Gastrocnemius medialis (tissue), 4 donors: ENCODE measurements around the gene SMYD3. TPM values are rescaled to one million over a fixed set of nuclear protein-coding genes. Genes with fewer than 3 reads are reported as not detected.

ENCODE experiments used
- ATAC-seq, 2 donors: fragments of 150-250 bp; one replicate each; pipeline ENCODE4 v1.9.1; 2016
- DNase-seq, 2 donors: peaks; one replicate each; pipeline ENCODE4 v3.0.0-alpha.2; 2019
- H3K27ac ChIP-seq, 4 donors: fragments of 200-600 bp; sonication (generic); 1 replicate in 1 of 4; 2 replicates in 3 of 4; pipeline ENCODE4 v1.5.1; 2016 to 2018; ENCODE audit warnings: mild to moderate bottlenecking in 2 of 4, moderate library complexity in 1 of 4
- H3K27me3 ChIP-seq, 3 donors: fragments of 200-600 bp; sonication (generic) in 2 of 3; 1 replicate in 1 of 3; 2 replicates in 2 of 3; pipeline versions ENCODE4 v1.5.1 to v1.6.0; 2016 to 2019; ENCODE audit warnings: mild to moderate bottlenecking in 1 of 3, moderate library complexity in 1 of 3
- H3K36me3 ChIP-seq, 2 donors: fragments of 200-600 bp; sonication (generic) in 1 of 2; one replicate each; pipeline ENCODE4 v1.5.1; 2017 to 2018
- H3K4me1 ChIP-seq, 2 donors: fragments of 200-600 bp; sonication (generic) in 1 of 2; one replicate each; pipeline ENCODE4 v1.5.1; 2016 to 2017; ENCODE audit warnings: mild to moderate bottlenecking in 2 of 2
- H3K4me3 ChIP-seq, 4 donors: fragments of 200-600 bp; sonication (generic) in 3 of 4; 1 replicate in 1 of 4; 2 replicates in 3 of 4; pipeline ENCODE4 v1.5.1; 2016 to 2019; ENCODE audit warnings: mild to moderate bottlenecking in 2 of 4
- H3K9me3 ChIP-seq, 3 donors: fragments of 200-600 bp; sonication (generic) in 2 of 3; 1 replicate in 1 of 3; 2 replicates in 2 of 3; pipeline ENCODE4 v1.5.1; 2016 to 2019
- POLR2A ChIP-seq, 2 donors: fragments of 450-650 bp; IDR thresholded peaks; one replicate each; pipeline ENCODE4 v1.6.1; 2017; ENCODE audit warnings: antibody characterized with exemption in 2 of 2, mild to moderate bottlenecking in 2 of 2, moderate library complexity in 2 of 2
- in situ Hi-C, 4 donors: fragments of 200-750 bp; cut with MboI; loops; one replicate each; pipeline versions ENCODE4 v1.15.0 to v1.8.0; 2017; ENCODE audit warnings: low sequenced_read_pairs in 4 of 4
- intact Hi-C: fragments of 100-400 bp; cut with DNase I; formaldehyde crosslinking; loops from one replicate; pipeline ENCODE4 v1.15.1; 2023; ENCODE audit warnings: low total_unique reads
- total RNA-seq, 4 donors: library from RNA; depleted of rRNA; stranded (reverse); fragments of >200 nt; gene quantifications; one replicate each; pipeline versions ENCODE4 v1.1.0 to v1.2.3, GENCODE V29; 2016
- TF ChIP-seq, protein P1 (sequence below), 5 experiments: fragments of 450-650 bp in 3 of 5; fragments of 200-600 bp in 2 of 5; sonication (generic) in 2 of 5; IDR thresholded peaks in 4 of 5; conservative IDR thresholded peaks in 1 of 5; 1 replicate in 4 of 5; 2 replicates in 1 of 5; pipeline ENCODE4 v1.5.1; 2016 to 2019; ENCODE audit warnings: antibody characterized with exemption in 5 of 5, mild to moderate bottlenecking in 3 of 5, moderate library complexity in 3 of 5

The SMYD3 gene
- total RNA-seq, 4 donors from 2014 or later = 4.4 to 10.3 (median 6.3) TPM

DNA sequence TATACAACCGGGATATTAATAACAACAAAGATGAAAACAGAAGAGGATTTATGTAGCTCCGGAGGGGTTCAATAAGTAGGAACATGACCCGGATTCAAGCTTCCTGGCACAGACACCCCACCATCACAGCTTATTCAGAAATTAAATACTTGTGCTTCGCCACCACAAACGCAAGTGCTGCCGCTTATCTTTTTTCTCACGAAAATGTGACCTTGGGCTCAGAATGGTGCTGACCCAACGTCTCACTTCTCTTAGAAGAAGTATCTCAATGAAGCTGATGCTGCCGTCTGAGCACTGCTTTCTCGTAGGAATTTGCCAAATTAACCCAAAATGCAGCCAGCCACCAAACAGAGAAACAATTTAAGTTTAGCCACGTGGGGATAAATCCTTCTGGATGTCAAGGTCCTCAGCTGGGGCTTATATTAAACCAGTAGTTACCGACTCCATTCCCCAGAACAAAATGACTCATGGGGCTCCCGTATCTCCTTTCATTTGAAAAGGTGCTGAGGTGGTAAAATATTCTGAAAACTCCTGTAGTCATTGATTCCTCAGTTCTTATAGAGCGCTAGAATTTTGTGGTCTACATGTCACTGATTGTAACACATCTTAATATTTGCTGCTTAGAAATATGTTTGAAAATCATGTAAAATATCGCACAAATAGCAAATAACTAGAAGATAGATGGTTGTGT is 466.7 kb downstream of the SMYD3 start:
- TF ChIP-seq POLR2A (IDR thresholded peaks at IDR 0.05) = no peak
- TF ChIP-seq, protein P1, sequence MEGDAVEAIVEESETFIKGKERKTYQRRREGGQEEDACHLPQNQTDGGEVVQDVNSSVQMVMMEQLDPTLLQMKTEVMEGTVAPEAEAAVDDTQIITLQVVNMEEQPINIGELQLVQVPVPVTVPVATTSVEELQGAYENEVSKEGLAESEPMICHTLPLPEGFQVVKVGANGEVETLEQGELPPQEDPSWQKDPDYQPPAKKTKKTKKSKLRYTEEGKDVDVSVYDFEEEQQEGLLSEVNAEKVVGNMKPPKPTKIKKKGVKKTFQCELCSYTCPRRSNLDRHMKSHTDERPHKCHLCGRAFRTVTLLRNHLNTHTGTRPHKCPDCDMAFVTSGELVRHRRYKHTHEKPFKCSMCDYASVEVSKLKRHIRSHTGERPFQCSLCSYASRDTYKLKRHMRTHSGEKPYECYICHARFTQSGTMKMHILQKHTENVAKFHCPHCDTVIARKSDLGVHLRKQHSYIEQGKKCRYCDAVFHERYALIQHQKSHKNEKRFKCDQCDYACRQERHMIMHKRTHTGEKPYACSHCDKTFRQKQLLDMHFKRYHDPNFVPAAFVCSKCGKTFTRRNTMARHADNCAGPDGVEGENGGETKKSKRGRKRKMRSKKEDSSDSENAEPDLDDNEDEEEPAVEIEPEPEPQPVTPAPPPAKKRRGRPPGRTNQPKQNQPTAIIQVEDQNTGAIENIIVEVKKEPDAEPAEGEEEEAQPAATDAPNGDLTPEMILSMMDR (IDR thresholded peaks at IDR 0.05 in 4 of 5, conservative IDR thresholded peaks at IDR 0.05 in 1 of 5) = no peak
- intact Hi-C loops = no loop called here
- Histone ChIP-seq H3K9me3 (no peaks in the 10 kb centered on the region), H3K27ac (no peak overlapping the region), H3K4me1 (no peaks in the 10 kb centered on the region), H3K4me3 (no peak overlapping the region), H3K27me3 (no peaks in the 10 kb centered on the region), H3K36me3 (no peaks in the 10 kb centered on the region)
- ATAC-seq (no peak), DNase-seq (no peak)
- in situ Hi-C loops = no loop called here

DNA sequence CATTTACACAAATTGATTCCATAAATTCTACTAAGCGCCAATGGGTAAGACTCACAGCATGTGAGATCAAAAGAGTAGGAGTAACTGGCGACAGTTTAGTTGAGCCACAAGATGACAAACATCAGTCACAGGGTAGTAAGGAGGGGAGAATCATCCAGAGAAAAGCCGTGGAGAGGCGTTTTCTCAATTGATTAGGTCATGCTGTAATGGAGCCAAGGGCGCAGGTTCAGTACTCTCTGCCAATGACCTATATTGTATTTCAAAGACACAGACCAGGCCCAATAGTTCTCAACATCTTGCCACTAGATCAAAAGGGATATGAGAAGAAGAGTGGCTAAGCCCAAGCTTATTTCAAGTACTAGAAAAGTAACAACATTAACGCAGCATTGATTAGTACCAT is 467.5 kb downstream of the SMYD3 start:
- no peaks in the 10 kb centered on the region for H3K27me3 ChIP-seq
- TF ChIP-seq, protein P1 (IDR thresholded peaks at IDR 0.05 in 4 of 5, conservative IDR thresholded peaks at IDR 0.05 in 1 of 5) = no peak
- no peak for TF ChIP-seq POLR2A (IDR thresholded peaks at IDR 0.05)
- H3K4me1 ChIP-seq = no peaks in the 10 kb centered on the region
- H3K4me3 ChIP-seq = no peak overlapping the region
- ATAC-seq = no peak
- DNase-seq = no peak
- no peaks in the 10 kb centered on the region for H3K9me3 ChIP-seq
- intact Hi-C loops = no loop called here
- H3K27ac ChIP-seq = no peak overlapping the region
- in situ Hi-C loops = no loop called here
- H3K36me3 ChIP-seq = no peaks in the 10 kb centered on the region

GRCh38 chr1:246037832-246038231 is 469.2 kb downstream of the SMYD3 start:
- in situ Hi-C loops = no loop called here

DNA sequence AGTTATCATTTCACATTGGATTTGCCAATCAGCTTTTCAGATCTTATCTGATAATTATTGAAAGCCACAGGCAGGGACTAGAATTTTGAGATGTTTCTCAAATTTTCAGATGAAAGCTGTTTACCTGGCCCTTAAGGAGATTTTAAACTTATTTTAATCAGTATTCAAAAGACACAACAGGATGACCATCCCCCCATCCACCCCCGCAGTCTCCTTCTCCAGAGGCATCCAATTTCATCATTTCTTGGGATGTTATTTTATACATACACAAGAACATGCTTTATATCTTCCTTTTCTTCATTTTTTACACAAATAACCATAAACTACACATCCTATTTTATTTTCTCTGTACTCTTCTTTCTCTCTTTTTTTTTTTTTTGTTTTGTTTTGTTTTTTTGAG is 470.9 kb downstream of the SMYD3 start:
- TF ChIP-seq, protein P1 (IDR thresholded peaks at IDR 0.05 in 4 of 5, conservative IDR thresholded peaks at IDR 0.05 in 1 of 5) = no peak
- TF ChIP-seq POLR2A (IDR thresholded peaks at IDR 0.05) = no peak
- no peak for DNase-seq
- no peaks in the 10 kb centered on the region for H3K36me3 ChIP-seq
- in situ Hi-C loops (no loop called here), intact Hi-C loops (no loop called here)
- H3K27ac ChIP-seq = no peak overlapping the region
- no peaks in the 10 kb centered on the region for H3K27me3 ChIP-seq
- no peak for ATAC-seq
- H3K4me3 ChIP-seq = no peak overlapping the region
- H3K4me1 ChIP-seq = no peaks in the 10 kb centered on the region
- no peaks in the 10 kb centered on the region for H3K9me3 ChIP-seq

More at GRCh38 chr1:246037832-246038231, 469.2 kb downstream of the SMYD3 start:
- DNase-seq (no peak), ATAC-seq (no peak)
- H3K4me3 ChIP-seq = no peak overlapping the region
- no peak for TF ChIP-seq POLR2A (IDR thresholded peaks at IDR 0.05)
- TF ChIP-seq, protein P1 (IDR thresholded peaks at IDR 0.05 in 4 of 5, conservative IDR thresholded peaks at IDR 0.05 in 1 of 5) = no peak
- no peaks in the 10 kb centered on the region for H3K27me3 ChIP-seq
- H3K36me3 ChIP-seq = no peaks in the 10 kb centered on the region
- H3K9me3 ChIP-seq = no peaks in the 10 kb centered on the region
- intact Hi-C loops = no loop called here
- H3K27ac ChIP-seq = no peak overlapping the region
- H3K4me1 ChIP-seq = no peaks in the 10 kb centered on the region
